GM12874 (cell line): Measurements from ENCODE around the gene FADD.

Source experiments
- CTCF ChIP-seq: IDR thresholded peaks from 2 replicates; pipeline ENCODE4 v1.5.1; 2011; ENCODE audit warnings: low read depth, mild to moderate bottlenecking, control low read depth, low read length, moderate library complexity; ENCODE audit not compliant: insufficient read depth

FADD gene

DNA sequence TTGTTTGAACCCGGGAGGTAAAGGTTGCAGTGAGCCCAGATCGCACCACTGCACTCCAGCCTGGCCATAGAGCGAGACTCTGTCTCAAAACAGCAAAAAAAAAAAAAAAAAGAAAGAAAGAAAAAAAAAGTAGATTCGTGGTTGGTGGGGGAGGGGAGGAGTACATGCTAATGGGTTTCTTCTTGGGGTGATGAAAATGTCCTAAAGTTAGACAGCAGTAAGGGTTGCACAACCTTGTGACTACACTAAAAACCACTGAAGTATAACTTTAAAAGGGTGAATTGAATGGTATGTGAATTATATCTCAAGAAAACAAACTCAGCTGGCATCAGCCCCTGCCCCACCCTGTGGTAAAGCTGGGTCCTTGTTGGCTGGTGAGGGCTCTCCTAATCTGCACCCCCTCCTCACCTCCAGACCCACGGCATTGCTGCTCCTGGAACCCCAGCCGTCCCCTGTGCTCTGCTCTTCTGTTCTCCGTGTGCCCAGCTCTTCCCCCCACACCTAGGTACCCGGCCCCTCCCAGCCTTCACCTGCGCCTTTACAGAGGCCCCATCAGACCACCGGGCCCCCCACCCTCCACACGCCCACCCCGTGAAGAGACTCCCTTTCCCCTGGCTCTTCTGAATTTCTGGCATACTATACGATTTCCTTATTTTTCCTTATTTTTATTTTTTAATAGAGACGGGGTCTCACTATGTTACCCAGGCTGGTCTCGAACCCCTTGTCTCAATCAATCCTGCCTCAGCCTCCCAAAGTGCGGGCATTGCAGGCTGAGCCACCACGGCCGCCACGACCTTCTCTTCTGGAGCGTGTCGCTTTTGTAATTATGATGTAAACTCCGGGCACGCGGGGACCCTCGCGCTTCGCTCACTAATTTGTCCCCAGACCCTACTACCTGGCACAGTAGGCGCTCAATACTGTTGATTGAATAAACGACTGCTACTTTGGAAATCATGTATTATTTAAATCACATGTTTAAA is 924 bp upstream of the FADD start:
- TF ChIP-seq CTCF: no peak

GRCh38 chr11:70203751-70204465 is 812 bp downstream of the FADD start:
- no peak for TF ChIP-seq CTCF

DNA sequence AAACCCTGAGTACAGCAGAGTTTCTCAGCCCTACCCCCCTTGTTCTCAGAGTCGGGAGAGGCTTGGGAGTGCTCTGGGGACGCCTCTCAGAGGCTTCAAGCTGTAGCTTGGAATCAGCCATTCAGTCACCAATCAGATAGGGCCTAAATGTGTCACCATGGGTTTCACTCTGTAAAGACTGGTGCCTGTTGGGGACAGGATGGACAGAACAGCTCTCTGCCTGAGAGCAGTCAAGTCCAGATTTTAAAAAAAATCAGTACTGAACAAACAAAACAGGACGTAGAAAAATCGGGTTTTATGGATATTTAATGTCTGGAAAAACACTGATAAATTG is 1.3 kb downstream of the FADD start:
- no peak for TF ChIP-seq CTCF

GRCh38 chr11:70205049-70205725 is 2.1 kb downstream of the FADD start:
- TF ChIP-seq CTCF: no peak

- TF ChIP-seq CTCF: no peak
These were observed 2.7 kb downstream of the FADD start for GRCh38 chr11:70205766-70206165.

- TF ChIP-seq CTCF: no peak
These were observed 3.3 kb downstream of the FADD start for GRCh38 chr11:70206226-70206981.
